ENCODE data around the gene CETN2.

DNA sequence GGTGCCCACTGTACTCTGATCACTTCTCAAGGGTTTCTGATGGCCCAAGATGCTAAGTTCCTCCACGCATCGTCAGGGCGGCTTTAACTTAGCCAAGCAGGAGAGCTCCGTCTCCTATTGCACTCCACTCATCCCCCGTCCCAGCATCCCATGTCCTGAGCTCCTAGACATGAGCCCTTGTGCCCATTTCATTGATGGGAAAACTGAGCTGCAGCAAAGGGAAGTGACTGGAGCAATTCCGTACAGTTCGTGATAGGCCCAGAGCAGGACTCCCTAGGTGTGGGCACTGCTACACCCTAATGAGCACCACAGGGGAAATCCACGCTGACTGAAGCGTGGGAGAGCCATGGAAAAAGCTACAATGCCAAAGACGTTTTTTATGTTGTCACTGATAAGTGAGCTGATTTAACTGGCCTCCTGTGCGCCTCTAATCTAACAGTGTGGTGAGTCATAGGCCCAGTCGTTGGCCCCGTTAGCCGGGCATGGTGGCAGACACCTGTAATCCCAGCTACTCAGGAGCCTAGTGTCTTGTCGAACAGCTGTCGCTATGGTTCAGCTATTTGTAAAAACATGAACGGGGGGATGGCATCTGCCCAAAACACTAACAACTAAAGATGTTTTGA lies 15.2 kb upstream of the CETN2 start:
- TF ChIP-seq, protein P1, sequence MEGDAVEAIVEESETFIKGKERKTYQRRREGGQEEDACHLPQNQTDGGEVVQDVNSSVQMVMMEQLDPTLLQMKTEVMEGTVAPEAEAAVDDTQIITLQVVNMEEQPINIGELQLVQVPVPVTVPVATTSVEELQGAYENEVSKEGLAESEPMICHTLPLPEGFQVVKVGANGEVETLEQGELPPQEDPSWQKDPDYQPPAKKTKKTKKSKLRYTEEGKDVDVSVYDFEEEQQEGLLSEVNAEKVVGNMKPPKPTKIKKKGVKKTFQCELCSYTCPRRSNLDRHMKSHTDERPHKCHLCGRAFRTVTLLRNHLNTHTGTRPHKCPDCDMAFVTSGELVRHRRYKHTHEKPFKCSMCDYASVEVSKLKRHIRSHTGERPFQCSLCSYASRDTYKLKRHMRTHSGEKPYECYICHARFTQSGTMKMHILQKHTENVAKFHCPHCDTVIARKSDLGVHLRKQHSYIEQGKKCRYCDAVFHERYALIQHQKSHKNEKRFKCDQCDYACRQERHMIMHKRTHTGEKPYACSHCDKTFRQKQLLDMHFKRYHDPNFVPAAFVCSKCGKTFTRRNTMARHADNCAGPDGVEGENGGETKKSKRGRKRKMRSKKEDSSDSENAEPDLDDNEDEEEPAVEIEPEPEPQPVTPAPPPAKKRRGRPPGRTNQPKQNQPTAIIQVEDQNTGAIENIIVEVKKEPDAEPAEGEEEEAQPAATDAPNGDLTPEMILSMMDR (IDR thresholded peaks at IDR 0.05): no peak
- TF ChIP-seq POLR2A (IDR thresholded peaks at IDR 0.05): no peak

Data from adrenal gland (tissue), 5 donors.